Tibial nerve (tissue), 4 donors: ENCODE data around the gene INSM1. TPM values are rescaled to one million over a fixed set of nuclear protein-coding genes. Genes with fewer than 3 reads are reported as not detected.

ENCODE experiments used
- DNase-seq, 2 donors: peaks; one replicate each; pipeline ENCODE4 v3.0.0-alpha.2; 2019; ENCODE audit warnings: low spot score in 2 of 2
- H3K27ac ChIP-seq, 4 donors: fragments of 200-600 bp; sonication (generic) in 3 of 4; one replicate each; pipeline ENCODE4 v1.5.1; 2017 to 2019; ENCODE audit warnings: mild to moderate bottlenecking in 1 of 4
- H3K27me3 ChIP-seq, 2 donors: fragments of 200-600 bp; sonication (generic) in 1 of 2; one replicate each; pipeline versions ENCODE4 v1.5.1 to v1.6.0; 2017 to 2019
- H3K36me3 ChIP-seq, 3 donors: fragments of 200-600 bp; sonication (generic); one replicate each; pipeline ENCODE4 v1.5.1; 2018 to 2019
- H3K4me1 ChIP-seq, 4 donors: fragments of 200-600 bp; sonication (generic) in 3 of 4; one replicate each; pipeline ENCODE4 v1.5.1; 2017 to 2019
- H3K4me3 ChIP-seq, 4 donors: fragments of 200-600 bp; sonication (generic) in 3 of 4; one replicate each; pipeline ENCODE4 v1.5.1; 2017 to 2019; ENCODE audit warnings: mild to moderate bottlenecking in 1 of 4, moderate library complexity in 1 of 4
- H3K9me3 ChIP-seq, 4 donors: fragments of 200-600 bp; sonication (generic) in 3 of 4; one replicate each; pipeline ENCODE4 v1.5.1; 2017 to 2019
- CTCF ChIP-seq, 5 experiments: fragments of 200-600 bp in 3 of 5; fragments of 450-650 bp in 2 of 5; sonication (generic) in 3 of 5; IDR thresholded peaks; one replicate each; pipeline ENCODE4 v1.5.1; 2016 to 2019; ENCODE audit warnings: antibody characterized with exemption in 5 of 5, mild to moderate bottlenecking in 3 of 5, moderate library complexity in 2 of 5
- EP300 ChIP-seq, 2 donors: sonication (generic); formaldehyde crosslinking; IDR thresholded peaks; one replicate each; pipeline ENCODE4 v1.6.1; 2017; ENCODE audit warnings: antibody characterized with exemption in 2 of 2, mild to moderate bottlenecking in 1 of 2
- POLR2A ChIP-seq, 2 donors: fragments of 450-650 bp; IDR thresholded peaks; one replicate each; pipeline ENCODE4 v1.6.1; 2017; ENCODE audit warnings: antibody characterized with exemption in 2 of 2, mild to moderate bottlenecking in 2 of 2, moderate library complexity in 2 of 2
- whole genome bisulfite sequencing, 2 donors: methylation state at CpG; one replicate each; pipeline ENCODE4 v1.1.5; 2018; 5-methylcytosine and 5-hydroxymethylcytosine counted together
- total RNA-seq, 4 donors: library from RNA; depleted of rRNA; stranded (reverse); fragments of >200 nt; gene quantifications; one replicate each; pipeline ENCODE4 v1.1.0, GENCODE V29; 2016

INSM1 gene
- total RNA-seq, 4 donors from 2014 or later: not detected

GRCh38 chr20:20410678-20411077 is 42.8 kb downstream of the INSM1 start:
- H3K4me1 ChIP-seq: peaks cover 0 to 7% (median 3%) of the 10 kb centered on the region in 4 donors
- H3K4me3 ChIP-seq: no peak overlapping the region
- H3K36me3 ChIP-seq: no peaks in the 10 kb centered on the region
- no peaks in the 10 kb centered on the region for H3K9me3 ChIP-seq
- no peak for DNase-seq
- no peaks in the 10 kb centered on the region for H3K27me3 ChIP-seq
- TF ChIP-seq POLR2A (IDR thresholded peaks at IDR 0.05): no peak
- no peak for TF ChIP-seq CTCF (IDR thresholded peaks at IDR 0.05)
- no peak for TF ChIP-seq EP300 (IDR thresholded peaks at IDR 0.05)
- H3K27ac ChIP-seq: no peak overlapping the region
- WGBS, 2 donors: 43 to 47% methylated on average over 6 of the region's 6 CpGs

- H3K4me3 ChIP-seq: no peak overlapping the region
- no peaks in the 10 kb centered on the region for H3K36me3 ChIP-seq
- no peaks in the 10 kb centered on the region for H3K27me3 ChIP-seq
- DNase-seq: no peak
- 80 to 86% methylated on average over 12 of the region's 12 CpGs for WGBS, 2 donors
- H3K4me1 ChIP-seq: peaks cover 0 to 7% (median 3%) of the 10 kb centered on the region in 4 donors
- no peaks in the 10 kb centered on the region for H3K9me3 ChIP-seq
- H3K27ac ChIP-seq: no peak overlapping the region
- no peak for TF ChIP-seq POLR2A (IDR thresholded peaks at IDR 0.05)
- TF ChIP-seq EP300 (IDR thresholded peaks at IDR 0.05): no peak
- no peak for TF ChIP-seq CTCF (IDR thresholded peaks at IDR 0.05)
Observed at GRCh38 chr20:20411402-20411801, 43.5 kb downstream of the INSM1 start.

GRCh38 chr20:20411836-20412235 is 43.9 kb downstream of the INSM1 start:
- no peak for DNase-seq
- H3K27ac ChIP-seq: no peak overlapping the region
- H3K9me3 ChIP-seq: no peaks in the 10 kb centered on the region
- no peak for TF ChIP-seq POLR2A (IDR thresholded peaks at IDR 0.05)
- no peak for TF ChIP-seq CTCF (IDR thresholded peaks at IDR 0.05)
- 89 to 91% methylated on average over 17 of the region's 17 CpGs for WGBS, 2 donors
- no peak overlapping the region for H3K4me3 ChIP-seq
- no peaks in the 10 kb centered on the region for H3K27me3 ChIP-seq
- H3K4me1 ChIP-seq: peaks cover 0 to 7% (median 3%) of the 10 kb centered on the region in 4 donors
- H3K36me3 ChIP-seq: no peaks in the 10 kb centered on the region

GRCh38 chr20:20412750-20413149 is 44.8 kb downstream of the INSM1 start:
- H3K4me1 ChIP-seq: peaks cover 0 to 7% (median 3%) of the 10 kb centered on the region in 4 donors
- H3K36me3 ChIP-seq: no peaks in the 10 kb centered on the region
- H3K27me3 ChIP-seq: no peaks in the 10 kb centered on the region
- H3K9me3 ChIP-seq: no peaks in the 10 kb centered on the region
- DNase-seq: no peak
- WGBS, 2 donors: 61 to 73% methylated on average over 9 of the region's 9 CpGs
- no peak overlapping the region for H3K4me3 ChIP-seq
- TF ChIP-seq CTCF (IDR thresholded peaks at IDR 0.05) (no peak), POLR2A (IDR thresholded peaks at IDR 0.05) (no peak), EP300 (IDR thresholded peaks at IDR 0.05) (no peak)
- H3K27ac ChIP-seq: no peak overlapping the region

GRCh38 chr20:20413810-20414281 is 45.9 kb downstream of the INSM1 start:
- TF ChIP-seq POLR2A (IDR thresholded peaks at IDR 0.05): no peak
- no peak for TF ChIP-seq CTCF (IDR thresholded peaks at IDR 0.05)
- no peak for TF ChIP-seq EP300 (IDR thresholded peaks at IDR 0.05)
- H3K9me3 ChIP-seq: no peaks in the 10 kb centered on the region
- peaks cover 0 to 9% (median 0%) of the 10 kb centered on the region in 3 donors for H3K36me3 ChIP-seq
- peaks cover 0 to 7% (median 0%) of the 10 kb centered on the region in 4 donors for H3K4me1 ChIP-seq
- 72 to 85% methylated on average over 6 to 14 of the region's 21 CpGs for WGBS, 2 donors
- DNase-seq: no peak
- H3K4me3 ChIP-seq: no peak overlapping the region
- H3K27ac ChIP-seq: no peak overlapping the region
- H3K27me3 ChIP-seq: no peaks in the 10 kb centered on the region
